ENCODE results near the gene RPL37.
"Not testable (repeated sequence)": the region's sequence is repeated elsewhere in the genome, so short reads cannot be mapped to it uniquely, and the experiment has no call there.

DNA sequence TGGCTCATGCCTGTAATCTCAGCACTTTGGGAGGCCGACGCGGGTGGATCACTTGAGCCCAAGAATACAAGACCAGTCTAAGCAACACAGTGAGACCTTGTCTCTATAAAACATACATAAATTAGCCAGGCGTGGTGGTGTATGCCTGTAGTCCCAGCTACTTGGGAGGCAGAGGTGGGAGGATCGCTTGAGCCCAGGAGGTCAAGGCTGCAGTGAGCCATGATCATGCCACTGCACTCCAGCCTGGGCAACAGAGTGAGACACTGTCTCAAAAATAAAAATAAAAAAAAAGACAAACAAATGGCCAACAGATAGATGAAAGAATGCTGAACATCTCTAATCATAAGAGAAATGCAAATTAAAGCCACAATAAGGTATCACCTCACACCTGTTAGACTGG is 46.1 kb downstream of the RPL37 start:
- not testable (repeated sequence) for TF ChIP-seq CTCF, POLR2A, EP300 (IDR thresholded peaks at IDR 0.05)

Data from tibial nerve (tissue), 4 donors.